Measurements from ENCODE around the gene CGB8. TPM values are rescaled to one million over a fixed set of nuclear protein-coding genes. Genes with fewer than 3 reads are reported as not detected.

CGB8 gene
- total RNA-seq, 1 experiment from 2014 or later: 0.34 TPM

- TF ChIP-seq ELF1 (IDR thresholded peaks at IDR 0.05; ENCODE audit: borderline replicate concordance, low read depth): peak; percentile 77; the same call in 1 of the 2 replicates
- no peak for TF ChIP-seq RAD21 (IDR thresholded peaks at IDR 0.05; ENCODE audit: low read depth)
- peak; percentile 92 for TF ChIP-seq SIN3A (IDR thresholded peaks at IDR 0.05; ENCODE audit: low read depth)
- TF ChIP-seq, protein P1, sequence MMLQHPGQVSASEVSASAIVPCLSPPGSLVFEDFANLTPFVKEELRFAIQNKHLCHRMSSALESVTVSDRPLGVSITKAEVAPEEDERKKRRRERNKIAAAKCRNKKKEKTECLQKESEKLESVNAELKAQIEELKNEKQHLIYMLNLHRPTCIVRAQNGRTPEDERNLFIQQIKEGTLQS (IDR thresholded peaks at IDR 0.05): no peak
Measured at GRCh38 chr19:49085020-49085867, 36.3 kb upstream of the CGB8 start, which contains the start of gene SNRNP70 (continued).

GRCh38 chr19:49084206-49085019, 35.5 kb upstream of the CGB8 start:
- H3K9me2 ChIP-seq (ENCODE audit: insufficient read depth): no peaks in the 10 kb centered on the region
- peaks cover 28% of the 10 kb centered on the region; the same call in 1 of the 2 replicates for H4K20me1 ChIP-seq (ENCODE audit: insufficient read depth)
- H2AFZ ChIP-seq (ENCODE audit: low read depth, low read length, poor library complexity, severe bottlenecking): no peak overlapping the region
- H3K27ac ChIP-seq (ENCODE audit: low read depth, low read length): peak overlapping the region; percentile 94
- H3K79me2 ChIP-seq (ENCODE audit: insufficient read depth, low read length): peaks cover 41% of the 10 kb centered on the region
- H3K27me3 ChIP-seq (ENCODE audit: insufficient read depth, low read length): no peaks in the 10 kb centered on the region
- peak overlapping the region; percentile 25 to 86 for H3K4me3 ChIP-seq (replicated peaks in 1 of 2; ENCODE audit: low read depth in 1 of 2, low read length in 2 of 2)
- peak overlapping the region; percentile 78 for H3K9ac ChIP-seq (ENCODE audit: low read length)
- POLR2A ChIA-PET: no interaction called here
- peaks cover 6 to 25% of the 10 kb centered on the region in 2 experiments for H3K4me1 ChIP-seq (ENCODE audit: control insufficient read depth in 1 of 2, insufficient read depth in 2 of 2, low read length in 2 of 2)
- ATAC-seq: 0 out of 2 replicates have a peak, but pooled peaks have one; percentile 0
- H3K36me3 ChIP-seq (ENCODE audit: control insufficient read depth in 1 of 2, insufficient read depth in 2 of 2, low read length in 2 of 2): peaks cover 6 to 24% of the 10 kb centered on the region in 2 experiments; a peak in 3 of 4 replicates
- DNase-seq (ENCODE audit: low read depth, low spot score): no peak
- peak overlapping the region; percentile 90 for H3K4me2 ChIP-seq (ENCODE audit: low read length)
- TSS peak; percentile 70 for BruUV-seq (replicated peaks)
- H3K9me3 ChIP-seq (ENCODE audit: control insufficient read depth in 1 of 2, insufficient read depth in 1 of 2, low read depth in 1 of 2, low read length in 2 of 2): no peaks in the 10 kb centered on the region
- RAD21 ChIA-PET (ENCODE audit: low non-redundant PET in 1 of 2, low total read pairs in 2 of 2, uncharacterized antibody in 2 of 2, unreplicated experiment in 2 of 2): no interaction called here
- CTCF ChIA-PET: no interaction called here
- intact Hi-C loops (cut with micrococcal nuclease): no loop called here
- TF ChIP-seq CEBPB (IDR thresholded peaks at IDR 0.05; ENCODE audit: low read depth) (no peak), POLR2AphosphoS5 (IDR thresholded peaks at IDR 0.05; ENCODE audit: low read depth, low read length) (no peak), EGR1 (IDR thresholded peaks at IDR 0.05; ENCODE audit: low read depth) (no peak), SRF (IDR thresholded peaks at IDR 0.05; ENCODE audit: low read depth) (no peak), FOSL1 (IDR thresholded peaks at IDR 0.05; ENCODE audit: low read depth) (no peak), SP1 (IDR thresholded peaks at IDR 0.05; ENCODE audit: low read depth) (no peak), ELF1 (IDR thresholded peaks at IDR 0.05; ENCODE audit: borderline replicate concordance, low read depth) (no peak), EZH2 (IDR thresholded peaks at IDR 0.05) (no peak), YY1 (IDR thresholded peaks at IDR 0.05; ENCODE audit: extremely low read depth, insufficient replicate concordance, low read depth, low read length) (no peak), ZFX (IDR thresholded peaks at IDR 0.05) (no peak), RAD21 (IDR thresholded peaks at IDR 0.05; ENCODE audit: low read depth) (no peak), JUND (IDR thresholded peaks at IDR 0.05) (no peak), CBX3 (IDR thresholded peaks at IDR 0.05; ENCODE audit: low read depth) (no peak), SIN3A (IDR thresholded peaks at IDR 0.05; ENCODE audit: low read depth) (no peak), MAX (IDR thresholded peaks at IDR 0.05) (no peak)
- TF ChIP-seq, protein P2, sequence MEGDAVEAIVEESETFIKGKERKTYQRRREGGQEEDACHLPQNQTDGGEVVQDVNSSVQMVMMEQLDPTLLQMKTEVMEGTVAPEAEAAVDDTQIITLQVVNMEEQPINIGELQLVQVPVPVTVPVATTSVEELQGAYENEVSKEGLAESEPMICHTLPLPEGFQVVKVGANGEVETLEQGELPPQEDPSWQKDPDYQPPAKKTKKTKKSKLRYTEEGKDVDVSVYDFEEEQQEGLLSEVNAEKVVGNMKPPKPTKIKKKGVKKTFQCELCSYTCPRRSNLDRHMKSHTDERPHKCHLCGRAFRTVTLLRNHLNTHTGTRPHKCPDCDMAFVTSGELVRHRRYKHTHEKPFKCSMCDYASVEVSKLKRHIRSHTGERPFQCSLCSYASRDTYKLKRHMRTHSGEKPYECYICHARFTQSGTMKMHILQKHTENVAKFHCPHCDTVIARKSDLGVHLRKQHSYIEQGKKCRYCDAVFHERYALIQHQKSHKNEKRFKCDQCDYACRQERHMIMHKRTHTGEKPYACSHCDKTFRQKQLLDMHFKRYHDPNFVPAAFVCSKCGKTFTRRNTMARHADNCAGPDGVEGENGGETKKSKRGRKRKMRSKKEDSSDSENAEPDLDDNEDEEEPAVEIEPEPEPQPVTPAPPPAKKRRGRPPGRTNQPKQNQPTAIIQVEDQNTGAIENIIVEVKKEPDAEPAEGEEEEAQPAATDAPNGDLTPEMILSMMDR (IDR thresholded peaks at IDR 0.05 in 2 of 3, conservative IDR thresholded peaks at IDR 0.05 in 1 of 3; ENCODE audit: borderline replicate concordance in 1 of 3, insufficient read depth in 1 of 3, low read depth in 2 of 3, low read length in 2 of 3): no peak
- TF ChIP-seq, protein P3, sequence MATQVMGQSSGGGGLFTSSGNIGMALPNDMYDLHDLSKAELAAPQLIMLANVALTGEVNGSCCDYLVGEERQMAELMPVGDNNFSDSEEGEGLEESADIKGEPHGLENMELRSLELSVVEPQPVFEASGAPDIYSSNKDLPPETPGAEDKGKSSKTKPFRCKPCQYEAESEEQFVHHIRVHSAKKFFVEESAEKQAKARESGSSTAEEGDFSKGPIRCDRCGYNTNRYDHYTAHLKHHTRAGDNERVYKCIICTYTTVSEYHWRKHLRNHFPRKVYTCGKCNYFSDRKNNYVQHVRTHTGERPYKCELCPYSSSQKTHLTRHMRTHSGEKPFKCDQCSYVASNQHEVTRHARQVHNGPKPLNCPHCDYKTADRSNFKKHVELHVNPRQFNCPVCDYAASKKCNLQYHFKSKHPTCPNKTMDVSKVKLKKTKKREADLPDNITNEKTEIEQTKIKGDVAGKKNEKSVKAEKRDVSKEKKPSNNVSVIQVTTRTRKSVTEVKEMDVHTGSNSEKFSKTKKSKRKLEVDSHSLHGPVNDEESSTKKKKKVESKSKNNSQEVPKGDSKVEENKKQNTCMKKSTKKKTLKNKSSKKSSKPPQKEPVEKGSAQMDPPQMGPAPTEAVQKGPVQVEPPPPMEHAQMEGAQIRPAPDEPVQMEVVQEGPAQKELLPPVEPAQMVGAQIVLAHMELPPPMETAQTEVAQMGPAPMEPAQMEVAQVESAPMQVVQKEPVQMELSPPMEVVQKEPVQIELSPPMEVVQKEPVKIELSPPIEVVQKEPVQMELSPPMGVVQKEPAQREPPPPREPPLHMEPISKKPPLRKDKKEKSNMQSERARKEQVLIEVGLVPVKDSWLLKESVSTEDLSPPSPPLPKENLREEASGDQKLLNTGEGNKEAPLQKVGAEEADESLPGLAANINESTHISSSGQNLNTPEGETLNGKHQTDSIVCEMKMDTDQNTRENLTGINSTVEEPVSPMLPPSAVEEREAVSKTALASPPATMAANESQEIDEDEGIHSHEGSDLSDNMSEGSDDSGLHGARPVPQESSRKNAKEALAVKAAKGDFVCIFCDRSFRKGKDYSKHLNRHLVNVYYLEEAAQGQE (IDR thresholded peaks at IDR 0.05; ENCODE audit: low read depth): no peak
